HEK293 (cell line): ENCODE measurements around the gene STRBP.
A peak's percentile ranks its signal among the peaks of the same experiment; 100 is the strongest.

Experiments
- GLI2 ChIP-seq: fragments of 450-650 bp; formaldehyde crosslinking; IDR thresholded peaks from 2 replicates; pipeline ENCODE4; 2017; ENCODE audit warnings: missing biosample characterization, missing genetic modification characterization, low read depth, borderline replicate concordance
- GLIS1 ChIP-seq: fragments of 450-650 bp; formaldehyde crosslinking; IDR thresholded peaks from 2 replicates; pipeline ENCODE4 v1.5.1; 2016; ENCODE audit warnings: missing biosample characterization, missing genetic modification characterization
- GLIS2 ChIP-seq: fragments of 450-650 bp; formaldehyde crosslinking; IDR thresholded peaks from 2 replicates; pipeline ENCODE4 v1.5.1; 2016; ENCODE audit warnings: missing biosample characterization, missing genetic modification characterization
- INSM2 ChIP-seq: fragments of 450-650 bp; formaldehyde crosslinking; IDR thresholded peaks from 2 replicates; pipeline ENCODE4 v1.5.1; 2016; ENCODE audit warnings: missing biosample characterization, missing genetic modification characterization
- KLF17 ChIP-seq: fragments of 450-650 bp; formaldehyde crosslinking; IDR thresholded peaks from 2 replicates; pipeline ENCODE4 v1.5.1; 2016; ENCODE audit warnings: missing biosample characterization, missing genetic modification characterization
- PRDM10 ChIP-seq: fragments of 450-650 bp; formaldehyde crosslinking; IDR thresholded peaks from 2 replicates; pipeline ENCODE4 v1.5.1; 2016; ENCODE audit warnings: missing biosample characterization, missing genetic modification characterization
- SP2 ChIP-seq: fragments of 450-650 bp; formaldehyde crosslinking; IDR thresholded peaks from 2 replicates; pipeline ENCODE4 v1.5.1; 2016; ENCODE audit warnings: missing biosample characterization, missing genetic modification characterization
- ZBTB10 ChIP-seq: fragments of 450-650 bp; formaldehyde crosslinking; IDR thresholded peaks from 2 replicates; pipeline ENCODE4 v1.5.1; 2016; ENCODE audit warnings: missing biosample characterization, missing genetic modification characterization
- ZBTB20 ChIP-seq: fragments of 450-650 bp; formaldehyde crosslinking; IDR thresholded peaks from 2 replicates; pipeline ENCODE4 v1.5.1; 2016; ENCODE audit warnings: missing biosample characterization, missing genetic modification characterization
- ZBTB21 ChIP-seq: fragments of 450-650 bp; formaldehyde crosslinking; IDR thresholded peaks from 2 replicates; pipeline ENCODE4 v1.5.1; 2017; ENCODE audit warnings: missing biosample characterization, missing genetic modification characterization
- ZIC2 ChIP-seq: fragments of 450-650 bp; formaldehyde crosslinking; IDR thresholded peaks from 2 replicates; pipeline ENCODE4 v1.5.1; 2016; ENCODE audit warnings: missing biosample characterization, missing genetic modification characterization
- ZNF184 ChIP-seq: fragments of 450-650 bp; IDR thresholded peaks from 2 replicates; pipeline ENCODE4 v1.5.1; 2018; ENCODE audit warnings: missing biosample characterization, mild to moderate bottlenecking, missing genetic modification characterization
- ZNF214 ChIP-seq: fragments of 450-650 bp; formaldehyde crosslinking; IDR thresholded peaks from 2 replicates; pipeline ENCODE4 v1.5.1; 2017; ENCODE audit warnings: missing biosample characterization, mild to moderate bottlenecking, missing genetic modification characterization, borderline replicate concordance
- ZNF248 ChIP-seq: fragments of 450-650 bp; formaldehyde crosslinking; IDR thresholded peaks from 2 replicates; pipeline ENCODE4 v1.5.1; 2017; ENCODE audit warnings: missing biosample characterization, missing genetic modification characterization
- ZNF266 ChIP-seq: fragments of 450-650 bp; formaldehyde crosslinking; IDR thresholded peaks from 2 replicates; pipeline ENCODE4 v1.5.1; 2016; ENCODE audit warnings: missing biosample characterization, missing genetic modification characterization, low read depth
- ZNF350 ChIP-seq: fragments of 450-650 bp; formaldehyde crosslinking; IDR thresholded peaks from 2 replicates; pipeline ENCODE4 v1.5.0; 2017; ENCODE audit warnings: missing biosample characterization, mild to moderate bottlenecking, missing genetic modification characterization
- ZNF510 ChIP-seq: fragments of 450-650 bp; formaldehyde crosslinking; IDR thresholded peaks from 2 replicates; pipeline ENCODE4 v1.5.1; 2018; ENCODE audit warnings: mild to moderate bottlenecking, missing genetic modification characterization, missing biosample characterization; ENCODE audit not compliant: insufficient replicate concordance
- ZNF558 ChIP-seq: fragments of 450-650 bp; formaldehyde crosslinking; IDR thresholded peaks from 2 replicates; pipeline ENCODE4 v1.5.1; 2016; ENCODE audit warnings: missing biosample characterization, missing genetic modification characterization
- ZNF600 ChIP-seq: fragments of 450-650 bp; formaldehyde crosslinking; IDR thresholded peaks from 2 replicates; pipeline ENCODE4 v1.5.1; 2016; ENCODE audit warnings: missing biosample characterization, missing genetic modification characterization
- ZNF623 ChIP-seq: fragments of 450-650 bp; formaldehyde crosslinking; IDR thresholded peaks from 2 replicates; pipeline ENCODE4 v1.5.1; 2016; ENCODE audit warnings: missing biosample characterization, missing genetic modification characterization
- ZNF629 ChIP-seq: fragments of 450-650 bp; formaldehyde crosslinking; IDR thresholded peaks from 2 replicates; pipeline ENCODE4 v1.5.1; 2017; ENCODE audit warnings: missing biosample characterization, missing genetic modification characterization
- ZNF837 ChIP-seq: fragments of 450-650 bp; formaldehyde crosslinking; IDR thresholded peaks from 2 replicates; pipeline ENCODE4 v1.5.1; 2016; ENCODE audit warnings: missing biosample characterization, missing genetic modification characterization
- ZSCAN16 ChIP-seq: fragments of 450-650 bp; formaldehyde crosslinking; IDR thresholded peaks from 2 replicates; pipeline ENCODE4 v1.5.1; 2016; ENCODE audit warnings: missing biosample characterization, missing genetic modification characterization
- TF ChIP-seq, protein P1 (sequence below): sonication (generic); formaldehyde crosslinking; IDR thresholded peaks from 2 replicates; pipeline ENCODE4 v1.8.1; 2022; ENCODE audit warnings: mild to moderate bottlenecking, moderate library complexity, missing genetic modification reagents
- TF ChIP-seq, protein P2 (sequence below): fragments of 450-650 bp; formaldehyde crosslinking; IDR thresholded peaks from 2 replicates; pipeline ENCODE4 v1.5.1; 2016; ENCODE audit warnings: missing biosample characterization, missing genetic modification characterization
- TF ChIP-seq, protein P3 (sequence below): fragments of 450-650 bp; formaldehyde crosslinking; IDR thresholded peaks from 2 replicates; pipeline ENCODE4 v1.5.1; 2017; ENCODE audit warnings: missing biosample characterization, missing genetic modification characterization

The STRBP gene

DNA sequence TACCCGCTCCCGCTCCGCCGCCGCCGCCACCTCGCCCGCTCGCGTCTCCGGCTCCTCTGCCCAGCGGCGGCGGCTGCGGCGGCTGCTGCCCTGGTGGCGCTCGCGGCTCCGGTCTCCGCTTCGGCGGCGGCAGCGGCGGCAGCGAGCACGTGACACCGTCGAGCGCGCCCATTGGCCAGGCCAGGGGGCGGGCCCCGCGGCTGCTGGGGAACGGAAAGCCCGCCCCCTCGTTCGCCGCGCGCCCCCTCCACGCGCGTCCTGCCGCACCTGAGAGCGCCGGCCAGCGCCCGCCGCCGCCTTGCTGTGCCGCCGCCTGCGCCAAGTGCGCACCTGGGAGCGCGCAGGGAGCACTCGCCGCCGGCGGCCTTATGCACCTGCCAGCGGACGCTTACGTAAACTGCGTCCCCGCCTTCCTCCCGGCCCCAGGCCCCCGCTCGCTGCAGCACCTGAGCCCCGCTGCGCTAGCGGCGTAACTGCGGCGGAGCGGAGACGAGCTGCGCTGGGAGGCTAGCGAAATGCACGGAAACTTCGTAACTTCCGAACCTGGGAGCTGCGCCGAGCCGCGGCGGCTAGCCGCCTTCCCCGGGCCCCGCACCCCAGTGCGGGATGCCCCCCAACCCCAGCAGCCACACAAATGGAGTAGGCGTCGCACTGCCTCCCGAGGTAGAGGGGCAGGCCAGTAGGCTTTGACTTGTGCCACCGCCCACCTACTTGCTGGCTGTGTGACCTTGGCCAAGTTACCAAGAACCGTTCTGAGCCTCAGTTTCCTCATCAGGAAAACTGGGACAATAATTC lies at the start of gene STRBP (continued):
- TF ChIP-seq ZBTB10 (tag by site-specific recombination): 0 out of 2 replicates have a peak, but pooled peaks have one; percentile 39
- no peak for TF ChIP-seq ZNF214 (tag by site-specific recombination)
- TF ChIP-seq ZIC2: 0 out of 2 replicates have a peak, but pooled peaks have one; percentile 34
- TF ChIP-seq, protein P1, sequence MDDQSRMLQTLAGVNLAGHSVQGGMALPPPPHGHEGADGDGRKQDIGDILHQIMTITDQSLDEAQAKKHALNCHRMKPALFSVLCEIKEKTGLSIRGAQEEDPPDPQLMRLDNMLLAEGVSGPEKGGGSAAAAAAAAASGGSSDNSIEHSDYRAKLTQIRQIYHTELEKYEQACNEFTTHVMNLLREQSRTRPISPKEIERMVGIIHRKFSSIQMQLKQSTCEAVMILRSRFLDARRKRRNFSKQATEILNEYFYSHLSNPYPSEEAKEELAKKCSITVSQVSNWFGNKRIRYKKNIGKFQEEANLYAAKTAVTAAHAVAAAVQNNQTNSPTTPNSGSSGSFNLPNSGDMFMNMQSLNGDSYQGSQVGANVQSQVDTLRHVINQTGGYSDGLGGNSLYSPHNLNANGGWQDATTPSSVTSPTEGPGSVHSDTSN (CRISPR knock-in tag): peak; percentile 65
- no peak for TF ChIP-seq ZNF558 (tag by site-specific recombination)
- 0 out of 2 replicates have a peak, but pooled peaks have one; percentile 16 for TF ChIP-seq ZBTB20 (tag by site-specific recombination)
- TF ChIP-seq GLIS1 (tag by site-specific recombination): no peak
- TF ChIP-seq ZNF600 (tag by site-specific recombination): peak; percentile 38
- no peak; the same call in 1 of the 2 replicates for TF ChIP-seq GLIS2 (tag by site-specific recombination)
- 0 out of 2 replicates have a peak, but pooled peaks have one; percentile 23 for TF ChIP-seq KLF17 (tag by site-specific recombination)
- no peak for TF ChIP-seq ZSCAN16 (tag by site-specific recombination)
- TF ChIP-seq ZNF837: no peak
- no peak for TF ChIP-seq ZNF350 (tag by site-specific recombination)
- TF ChIP-seq ZNF184 (tag by site-specific recombination): 0 out of 2 replicates have a peak, but pooled peaks have one; percentile 46
- no peak for TF ChIP-seq ZBTB21 (tag by site-specific recombination)
- TF ChIP-seq GLI2: no peak
- TF ChIP-seq, protein P2, sequence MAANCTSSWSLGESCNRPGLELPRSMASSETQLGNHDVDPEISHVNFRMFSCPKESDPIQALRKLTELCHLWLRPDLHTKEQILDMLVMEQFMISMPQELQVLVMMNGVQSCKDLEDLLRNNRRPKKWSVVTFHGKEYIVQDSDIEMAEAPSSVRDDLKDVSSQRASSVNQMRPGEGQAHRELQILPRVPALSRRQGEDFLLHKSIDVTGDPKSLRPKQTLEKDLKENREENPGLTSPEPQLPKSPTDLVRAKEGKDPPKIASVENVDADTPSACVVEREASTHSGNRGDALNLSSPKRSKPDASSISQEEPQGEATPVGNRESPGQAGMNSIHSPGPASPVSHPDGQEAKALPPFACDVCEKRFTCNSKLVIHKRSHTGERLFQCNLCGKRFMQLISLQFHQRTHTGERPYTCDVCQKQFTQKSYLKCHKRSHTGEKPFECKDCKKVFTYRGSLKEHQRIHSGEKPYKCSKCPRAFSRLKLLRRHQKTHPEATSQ (tag by site-specific recombination): no peak
- no peak for TF ChIP-seq ZNF266 (tag by site-specific recombination)
- TF ChIP-seq ZNF629 (tag by site-specific recombination): peak; percentile 28
- TF ChIP-seq ZNF623 (tag by site-specific recombination): no peak
- TF ChIP-seq INSM2: no peak
- peak; percentile 23; the same call in 1 of the 2 replicates for TF ChIP-seq SP2 (tag by site-specific recombination)
- TF ChIP-seq, protein P3, sequence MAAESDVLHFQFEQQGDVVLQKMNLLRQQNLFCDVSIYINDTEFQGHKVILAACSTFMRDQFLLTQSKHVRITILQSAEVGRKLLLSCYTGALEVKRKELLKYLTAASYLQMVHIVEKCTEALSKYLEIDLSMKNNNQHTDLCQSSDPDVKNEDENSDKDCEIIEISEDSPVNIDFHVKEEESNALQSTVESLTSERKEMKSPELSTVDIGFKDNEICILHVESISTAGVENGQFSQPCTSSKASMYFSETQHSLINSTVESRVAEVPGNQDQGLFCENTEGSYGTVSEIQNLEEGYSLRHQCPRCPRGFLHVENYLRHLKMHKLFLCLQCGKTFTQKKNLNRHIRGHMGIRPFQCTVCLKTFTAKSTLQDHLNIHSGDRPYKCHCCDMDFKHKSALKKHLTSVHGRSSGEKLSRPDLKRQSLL (tag by site-specific recombination): no peak; the same call in 1 of the 2 replicates
- TF ChIP-seq ZNF510 (tag by site-specific recombination): no peak
- no peak for TF ChIP-seq ZNF248 (tag by site-specific recombination)
- TF ChIP-seq PRDM10 (tag by site-specific recombination): no peak
